Ishikawa (cell line): ENCODE data around the gene PLEKHH1.

ENCODE experiments used
- CEBPB ChIP-seq: IDR thresholded peaks from 2 replicates; pipeline ENCODE4 v1.6.1; 2012
- EGR1 ChIP-seq: IDR thresholded peaks from 2 replicates; pipeline ENCODE4 v1.6.1; 2012
- EP300 ChIP-seq: IDR thresholded peaks from 2 replicates; pipeline ENCODE4 v1.6.1; 2012; ENCODE audit warnings: borderline replicate concordance
- NFIC ChIP-seq: IDR thresholded peaks from 2 replicates; pipeline ENCODE4 v1.6.1; 2012
- RAD21 ChIP-seq: IDR thresholded peaks from 2 replicates; pipeline ENCODE4 v1.6.1; 2012; ENCODE audit warnings: low read depth
- TAF1 ChIP-seq: IDR thresholded peaks from 2 replicates; pipeline ENCODE4 v1.6.1; 2012; ENCODE audit warnings: low read depth, mild to moderate bottlenecking
- TCF12 ChIP-seq: IDR thresholded peaks from 2 replicates; pipeline ENCODE4 v1.6.1; 2012; ENCODE audit warnings: low read depth
- TEAD4 ChIP-seq: IDR thresholded peaks from 2 replicates; pipeline ENCODE4 v1.6.1; 2012
- ZBTB7A ChIP-seq: IDR thresholded peaks from 2 replicates; pipeline ENCODE4 v1.6.1; 2012; ENCODE audit warnings: low read depth
- TF ChIP-seq, protein P1 (sequence below): IDR thresholded peaks from 2 replicates; pipeline ENCODE4 v1.6.1; 2012; ENCODE audit warnings: low read depth, mild to moderate bottlenecking
- TF ChIP-seq, protein P2 (sequence below): IDR thresholded peaks from 2 replicates; pipeline ENCODE4 v1.6.1; 2012

DNA sequence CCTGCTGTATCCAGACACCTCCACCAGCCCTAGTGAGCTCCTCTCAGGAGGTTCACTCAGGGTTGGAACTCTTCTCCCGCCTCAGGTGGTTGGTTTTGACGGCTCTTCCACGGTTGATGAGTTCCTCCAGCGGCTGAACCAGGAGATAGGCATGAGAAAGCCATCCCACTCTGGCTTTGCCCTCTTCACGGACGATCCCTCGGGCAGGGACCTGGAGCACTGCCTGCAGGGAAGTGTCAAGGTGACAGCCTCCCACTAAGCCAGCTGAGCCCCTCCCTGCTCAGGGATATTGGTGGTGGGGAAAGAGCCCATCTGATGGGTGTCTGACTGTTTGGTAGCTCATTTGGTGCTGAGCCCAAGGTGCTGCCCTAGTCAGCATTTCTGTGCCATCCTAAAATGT is 46.5 kb downstream of the PLEKHH1 start:
- TF ChIP-seq, protein P1, sequence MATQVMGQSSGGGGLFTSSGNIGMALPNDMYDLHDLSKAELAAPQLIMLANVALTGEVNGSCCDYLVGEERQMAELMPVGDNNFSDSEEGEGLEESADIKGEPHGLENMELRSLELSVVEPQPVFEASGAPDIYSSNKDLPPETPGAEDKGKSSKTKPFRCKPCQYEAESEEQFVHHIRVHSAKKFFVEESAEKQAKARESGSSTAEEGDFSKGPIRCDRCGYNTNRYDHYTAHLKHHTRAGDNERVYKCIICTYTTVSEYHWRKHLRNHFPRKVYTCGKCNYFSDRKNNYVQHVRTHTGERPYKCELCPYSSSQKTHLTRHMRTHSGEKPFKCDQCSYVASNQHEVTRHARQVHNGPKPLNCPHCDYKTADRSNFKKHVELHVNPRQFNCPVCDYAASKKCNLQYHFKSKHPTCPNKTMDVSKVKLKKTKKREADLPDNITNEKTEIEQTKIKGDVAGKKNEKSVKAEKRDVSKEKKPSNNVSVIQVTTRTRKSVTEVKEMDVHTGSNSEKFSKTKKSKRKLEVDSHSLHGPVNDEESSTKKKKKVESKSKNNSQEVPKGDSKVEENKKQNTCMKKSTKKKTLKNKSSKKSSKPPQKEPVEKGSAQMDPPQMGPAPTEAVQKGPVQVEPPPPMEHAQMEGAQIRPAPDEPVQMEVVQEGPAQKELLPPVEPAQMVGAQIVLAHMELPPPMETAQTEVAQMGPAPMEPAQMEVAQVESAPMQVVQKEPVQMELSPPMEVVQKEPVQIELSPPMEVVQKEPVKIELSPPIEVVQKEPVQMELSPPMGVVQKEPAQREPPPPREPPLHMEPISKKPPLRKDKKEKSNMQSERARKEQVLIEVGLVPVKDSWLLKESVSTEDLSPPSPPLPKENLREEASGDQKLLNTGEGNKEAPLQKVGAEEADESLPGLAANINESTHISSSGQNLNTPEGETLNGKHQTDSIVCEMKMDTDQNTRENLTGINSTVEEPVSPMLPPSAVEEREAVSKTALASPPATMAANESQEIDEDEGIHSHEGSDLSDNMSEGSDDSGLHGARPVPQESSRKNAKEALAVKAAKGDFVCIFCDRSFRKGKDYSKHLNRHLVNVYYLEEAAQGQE = no peak
- TF ChIP-seq TCF12 = no peak
- no peak for TF ChIP-seq NFIC
- no peak for TF ChIP-seq TEAD4
- TF ChIP-seq, protein P2, sequence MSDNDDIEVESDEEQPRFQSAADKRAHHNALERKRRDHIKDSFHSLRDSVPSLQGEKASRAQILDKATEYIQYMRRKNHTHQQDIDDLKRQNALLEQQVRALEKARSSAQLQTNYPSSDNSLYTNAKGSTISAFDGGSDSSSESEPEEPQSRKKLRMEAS = no peak
- TF ChIP-seq ZBTB7A = no peak
- TF ChIP-seq EP300 = no peak
- no peak for TF ChIP-seq TAF1
- TF ChIP-seq CEBPB = no peak
- no peak for TF ChIP-seq RAD21
- no peak for TF ChIP-seq EGR1
